Type B pancreatic cell (in vitro differentiated cells): Measurements from ENCODE around the gene NAA60. TPM values are rescaled to one million over a fixed set of nuclear protein-coding genes. Genes with fewer than 3 reads are reported as not detected.

Experiments used
- DNase-seq: peaks from one replicate; pipeline ENCODE4 v3.0.0; 2021; ENCODE audit warnings: mixed read lengths; ENCODE audit not compliant: unreplicated experiment; ENCODE audit errors: extremely low spot score
- H3K27ac Mint-ChIP-seq: 2 replicates; pipeline ENCODE4 v1.8.0; 2021; ENCODE audit warnings: mild to moderate bottlenecking, mixed read lengths
- H3K27me3 Mint-ChIP-seq: 2 replicates; pipeline ENCODE4 v1.8.0; 2021; ENCODE audit warnings: mixed read lengths
- H3K36me3 Mint-ChIP-seq: 2 replicates; pipeline ENCODE4 v1.8.0; 2021; ENCODE audit warnings: mixed read lengths
- H3K4me1 Mint-ChIP-seq: one replicate; pipeline ENCODE4 v1.8.0; 2021; ENCODE audit warnings: mixed read lengths; ENCODE audit not compliant: unreplicated experiment
- H3K4me3 Mint-ChIP-seq: 2 replicates; pipeline ENCODE4 v1.8.0; 2021; ENCODE audit warnings: mild to moderate bottlenecking, mixed read lengths
- H3K9me3 Mint-ChIP-seq: 2 replicates; pipeline ENCODE4 v1.8.0; 2021; ENCODE audit warnings: mixed read lengths
- CTCF ChIP-seq: fragments of 200-600 bp; sonication (generic); conservative IDR thresholded peaks from 2 replicates; pipeline ENCODE4 v1.5.0; 2021; ENCODE audit warnings: antibody characterized with exemption, mild to moderate bottlenecking
- total RNA-seq: library from RNA; stranded (reverse); gene quantifications from 2 replicates; pipeline ENCODE4 v1.2.1, GENCODE V29; 2021; ENCODE audit warnings: low replicate concordance

NAA60 gene
- total RNA-seq, 1 donor from 2014 or later, result 51.1 TPM

- TF ChIP-seq CTCF, result no peak
- Mint-ChIP-seq H3K9me3 (no peaks in the 10 kb centered on the region), H3K27me3 (no peaks in the 10 kb centered on the region), H3K4me1 (peaks cover 6% of the 10 kb centered on the region), H3K36me3 (peaks cover 16% of the 10 kb centered on the region), H3K4me3 (no peak overlapping the region), H3K27ac (no peak overlapping the region)
- DNase-seq, result no peak
Measured at GRCh38 chr16:3475604-3476375, 32.3 kb downstream of the NAA60 start.

- Mint-ChIP-seq H3K4me1 (peaks cover 6% of the 10 kb centered on the region), H3K27ac (no peak overlapping the region), H3K4me3 (no peak overlapping the region), H3K36me3 (peaks cover 17% of the 10 kb centered on the region), H3K9me3 (no peaks in the 10 kb centered on the region), H3K27me3 (no peaks in the 10 kb centered on the region)
- TF ChIP-seq CTCF, result no peak
- no peak for DNase-seq
Measured at GRCh38 chr16:3476409-3476808, 32.9 kb downstream of the NAA60 start.

- peaks cover 23% of the 10 kb centered on the region for H3K36me3 Mint-ChIP-seq
- peaks cover 6% of the 10 kb centered on the region for H3K4me1 Mint-ChIP-seq
- H3K4me3 Mint-ChIP-seq, result no peak overlapping the region
- peak overlapping the region; percentile 84 for H3K27ac Mint-ChIP-seq
- no peaks in the 10 kb centered on the region for H3K9me3 Mint-ChIP-seq
- no peaks in the 10 kb centered on the region for H3K27me3 Mint-ChIP-seq
- no peak for TF ChIP-seq CTCF
- no peak for DNase-seq
Measured at GRCh38 chr16:3478242-3478925, 34.9 kb downstream of the NAA60 start.

DNA sequence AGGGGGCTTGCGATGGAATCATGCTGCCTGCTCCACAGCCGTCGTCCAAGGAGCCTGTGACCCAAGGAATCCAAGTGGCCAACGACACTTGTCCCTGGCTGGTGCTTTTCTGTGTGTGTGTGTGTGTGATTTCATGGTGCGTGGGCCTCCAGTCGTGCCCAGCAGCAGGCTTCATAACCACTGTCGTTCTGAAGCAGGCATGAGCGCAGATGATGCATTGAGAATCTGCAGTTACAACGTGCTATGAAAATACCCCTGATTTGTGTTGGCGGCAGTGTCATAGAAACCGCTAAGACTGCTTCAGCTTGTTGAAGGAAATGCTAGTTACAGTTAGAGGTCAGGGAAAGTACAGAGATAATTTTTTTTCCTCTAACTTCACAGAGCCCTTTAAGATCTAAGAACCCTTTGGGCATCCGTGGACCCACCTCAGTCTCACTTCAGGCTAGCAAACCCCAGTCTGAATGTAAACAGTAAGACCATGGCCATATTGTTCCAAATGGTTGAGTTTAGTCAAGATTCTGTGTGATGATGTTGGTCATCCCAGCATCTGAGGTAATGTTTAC lies 36.3 kb downstream of the NAA60 start:
- no peaks in the 10 kb centered on the region for H3K9me3 Mint-ChIP-seq
- H3K27me3 Mint-ChIP-seq, result no peaks in the 10 kb centered on the region
- TF ChIP-seq CTCF, result no peak
- H3K4me3 Mint-ChIP-seq, result no peak overlapping the region
- no peak for DNase-seq
- peaks cover 31% of the 10 kb centered on the region for H3K36me3 Mint-ChIP-seq
- no peak overlapping the region for H3K27ac Mint-ChIP-seq
- peaks cover 6% of the 10 kb centered on the region for H3K4me1 Mint-ChIP-seq

- no peak for DNase-seq
- peaks cover 31% of the 10 kb centered on the region for H3K36me3 Mint-ChIP-seq
Measured at GRCh38 chr16:3480901-3481695, 37.6 kb downstream of the NAA60 start.

More at GRCh38 chr16:3480901-3481695, 37.6 kb downstream of the NAA60 start:
- no peak overlapping the region for H3K4me3 Mint-ChIP-seq
- peaks cover 6% of the 10 kb centered on the region for H3K4me1 Mint-ChIP-seq
- H3K9me3 Mint-ChIP-seq, result no peaks in the 10 kb centered on the region
- H3K27ac Mint-ChIP-seq, result no peak overlapping the region
- TF ChIP-seq CTCF, result no peak
- no peaks in the 10 kb centered on the region for H3K27me3 Mint-ChIP-seq
